AG09309 (cell line): ENCODE results near the gene SLC39A3.

ENCODE experiments used
- DNase-seq: peaks from one replicate; pipeline ENCODE4 v3.0.0-alpha.2; 2010; ENCODE audit warnings: low read depth
- H3K4me3 ChIP-seq: 2 replicates; pipeline ENCODE4 v1.5.1; 2011; ENCODE audit warnings: mild to moderate bottlenecking, low read depth, low read length, moderate library complexity; ENCODE audit not compliant: control insufficient read depth
- TF ChIP-seq, protein P1 (sequence below): IDR thresholded peaks from 2 replicates; pipeline ENCODE4 v1.5.1; 2011; ENCODE audit warnings: mild to moderate bottlenecking, low read depth, low read length, inconsistent platforms; ENCODE audit not compliant: insufficient read depth, control insufficient read depth; ENCODE audit errors: missing control alignments

The SLC39A3 gene, protein sequence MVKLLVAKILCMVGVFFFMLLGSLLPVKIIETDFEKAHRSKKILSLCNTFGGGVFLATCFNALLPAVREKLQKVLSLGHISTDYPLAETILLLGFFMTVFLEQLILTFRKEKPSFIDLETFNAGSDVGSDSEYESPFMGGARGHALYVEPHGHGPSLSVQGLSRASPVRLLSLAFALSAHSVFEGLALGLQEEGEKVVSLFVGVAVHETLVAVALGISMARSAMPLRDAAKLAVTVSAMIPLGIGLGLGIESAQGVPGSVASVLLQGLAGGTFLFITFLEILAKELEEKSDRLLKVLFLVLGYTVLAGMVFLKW

DNA sequence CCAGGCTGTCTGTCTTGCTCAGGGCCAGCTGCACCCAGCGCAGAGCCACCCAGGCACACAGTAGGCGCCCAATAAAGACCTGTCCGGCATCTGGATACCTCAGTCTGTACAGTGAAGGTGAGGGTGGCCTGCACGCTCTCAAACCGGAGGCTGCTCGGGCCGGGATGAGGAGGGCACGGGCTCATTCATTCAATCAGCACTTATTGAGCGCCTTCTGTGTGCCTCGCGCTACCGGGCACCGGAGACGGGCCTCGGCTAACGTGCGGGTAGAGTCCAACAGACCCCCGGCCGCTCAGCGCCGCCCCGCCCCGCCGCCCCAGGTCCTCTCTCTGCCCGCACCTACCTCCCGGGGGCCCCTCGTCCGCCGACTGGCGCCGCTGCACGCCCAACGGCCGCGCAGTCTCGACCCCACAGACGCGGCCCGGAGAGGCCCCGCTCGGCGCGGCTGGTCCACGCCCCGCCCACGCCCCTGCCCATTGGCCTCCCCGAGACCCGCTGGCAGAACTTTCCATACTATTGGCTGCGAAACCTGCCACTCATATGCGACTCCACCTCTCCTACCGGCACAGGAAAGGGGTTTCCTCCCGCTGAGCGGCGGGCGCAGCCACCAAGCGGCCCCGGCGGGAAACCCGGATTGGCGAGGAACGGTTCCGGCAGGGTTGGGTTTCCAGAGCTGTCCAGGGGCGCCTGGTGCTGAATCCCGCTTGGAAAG is at the start of gene SLC39A3:
SLC39A3 (minus strand) TSS at position 416 of the 712 bp plus-strand sequence. CDS start 2,760 bp downstream, outside the sequence.
- peak; percentile 97 for DNase-seq
- peak within 1 kb of the TSS; percentile 89 for H3K4me3 ChIP-seq
- TF ChIP-seq, protein P1, sequence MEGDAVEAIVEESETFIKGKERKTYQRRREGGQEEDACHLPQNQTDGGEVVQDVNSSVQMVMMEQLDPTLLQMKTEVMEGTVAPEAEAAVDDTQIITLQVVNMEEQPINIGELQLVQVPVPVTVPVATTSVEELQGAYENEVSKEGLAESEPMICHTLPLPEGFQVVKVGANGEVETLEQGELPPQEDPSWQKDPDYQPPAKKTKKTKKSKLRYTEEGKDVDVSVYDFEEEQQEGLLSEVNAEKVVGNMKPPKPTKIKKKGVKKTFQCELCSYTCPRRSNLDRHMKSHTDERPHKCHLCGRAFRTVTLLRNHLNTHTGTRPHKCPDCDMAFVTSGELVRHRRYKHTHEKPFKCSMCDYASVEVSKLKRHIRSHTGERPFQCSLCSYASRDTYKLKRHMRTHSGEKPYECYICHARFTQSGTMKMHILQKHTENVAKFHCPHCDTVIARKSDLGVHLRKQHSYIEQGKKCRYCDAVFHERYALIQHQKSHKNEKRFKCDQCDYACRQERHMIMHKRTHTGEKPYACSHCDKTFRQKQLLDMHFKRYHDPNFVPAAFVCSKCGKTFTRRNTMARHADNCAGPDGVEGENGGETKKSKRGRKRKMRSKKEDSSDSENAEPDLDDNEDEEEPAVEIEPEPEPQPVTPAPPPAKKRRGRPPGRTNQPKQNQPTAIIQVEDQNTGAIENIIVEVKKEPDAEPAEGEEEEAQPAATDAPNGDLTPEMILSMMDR = no peak

DNA sequence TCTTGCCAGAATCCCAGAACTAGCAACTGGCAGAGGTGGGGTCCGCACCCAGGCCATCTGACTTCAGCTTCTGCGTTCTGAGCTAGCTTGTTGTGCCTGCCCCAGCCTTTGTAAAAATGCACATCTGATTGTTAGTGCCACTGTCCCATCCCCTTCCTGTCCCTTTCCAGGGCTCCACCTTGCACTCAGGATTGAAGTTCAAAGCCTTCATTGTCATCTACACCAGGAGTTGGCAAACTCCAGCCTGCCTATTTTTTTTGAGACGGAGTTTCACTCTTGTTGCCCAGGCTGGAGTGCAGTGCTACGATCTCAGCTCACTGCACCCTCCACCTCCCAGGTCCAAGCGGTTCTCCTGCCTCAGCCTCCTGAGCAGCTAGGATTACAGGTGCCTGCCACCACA is 48.4 kb upstream of the SLC39A3 start:
- TF ChIP-seq, protein P1 = no peak
- H3K4me3 ChIP-seq = no peak overlapping the region
- no peak for DNase-seq

DNA sequence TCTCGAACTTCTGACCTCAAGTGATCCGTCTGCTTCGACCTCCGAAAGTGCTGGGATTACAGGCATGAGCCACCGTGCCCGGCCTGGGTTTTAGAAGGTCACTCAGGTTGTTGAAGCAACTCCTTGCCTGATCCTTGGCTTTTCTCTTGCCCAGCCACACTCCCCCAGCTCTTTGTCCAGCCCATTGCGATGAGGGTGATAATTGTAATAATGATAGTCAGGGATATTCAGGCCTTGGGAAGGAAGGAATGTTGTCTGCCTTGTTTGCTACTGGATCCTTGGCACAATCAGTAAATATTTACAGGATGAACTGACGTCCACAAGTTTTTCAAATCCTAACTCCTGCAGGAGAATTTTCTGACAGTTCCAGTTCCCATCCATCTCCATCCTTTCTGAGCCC is 47.3 kb upstream of the SLC39A3 start:
- TF ChIP-seq, protein P1 = no peak
- no peak for DNase-seq
- no peak overlapping the region for H3K4me3 ChIP-seq

DNA sequence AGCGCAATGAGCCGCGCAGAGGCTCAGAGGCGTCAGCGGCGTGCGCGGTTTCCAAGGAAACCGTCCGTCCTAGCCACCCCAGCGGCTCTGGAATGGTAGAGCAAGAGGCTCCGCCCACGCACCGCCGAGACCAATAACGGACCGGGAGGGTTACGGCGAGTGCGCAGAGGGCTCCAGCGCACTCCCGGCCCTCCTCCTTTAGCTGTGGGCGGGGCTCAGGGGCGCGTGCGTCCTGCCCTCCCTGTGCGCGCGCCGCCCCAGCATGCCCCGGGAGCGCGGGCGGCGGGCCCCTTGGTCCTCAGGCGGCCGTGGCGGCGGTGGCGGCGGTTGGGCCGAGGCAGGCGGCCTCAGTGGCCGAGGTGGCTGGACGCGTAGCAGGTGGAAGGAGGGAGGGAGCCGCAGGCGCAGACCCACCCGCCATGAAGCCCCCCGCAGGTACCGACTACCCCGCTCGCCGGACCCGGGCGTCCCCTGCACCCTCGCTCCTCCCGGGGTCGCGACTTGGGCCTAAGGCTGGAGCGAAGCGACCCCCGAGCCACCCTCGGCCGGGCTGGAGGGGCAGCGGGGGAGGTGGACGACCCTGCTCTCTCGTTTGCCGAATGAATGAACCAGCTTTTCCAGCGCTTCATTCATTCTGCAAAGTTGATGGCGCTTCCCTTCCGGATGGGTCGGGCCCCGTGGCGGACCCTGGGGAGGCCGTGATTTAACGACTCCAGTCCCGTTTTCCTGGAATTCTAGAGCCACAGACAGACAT is 45.6 kb upstream of the SLC39A3 start, which contains the start of gene THOP1:
THOP1 (plus strand) TSS at position 260 of the 754 bp plus-strand sequence; CDS start at position 420, 160 bp downstream.
- peak within 1 kb of the TSS; percentile 67 for H3K4me3 ChIP-seq
- peak; percentile 90 for DNase-seq
- TF ChIP-seq, protein P1 = no peak

DNA sequence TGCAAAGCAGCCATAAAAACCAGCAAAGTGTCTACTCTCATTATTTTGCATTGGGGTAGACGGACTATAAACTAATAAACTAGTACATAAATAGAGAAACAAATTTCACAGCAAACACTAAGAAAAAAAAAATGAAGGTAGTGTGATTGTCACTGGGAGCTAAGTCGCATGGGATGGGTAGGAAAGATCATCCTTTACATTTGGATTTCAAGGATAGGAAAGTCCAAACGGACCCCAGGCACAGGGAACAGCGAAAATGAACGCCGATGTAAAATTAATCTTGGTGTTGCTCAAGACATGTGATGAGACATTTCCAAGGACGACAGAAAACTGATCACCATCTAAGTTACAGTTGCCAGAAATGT is 43.9 kb upstream of the SLC39A3 start:
- no peak for DNase-seq
- TF ChIP-seq, protein P1 = no peak
- H3K4me3 ChIP-seq = peak overlapping the region; percentile 38
